Neural progenitor cell (in vitro differentiated cells): ENCODE measurements around the gene TNFSF11.

ENCODE experiments used
- EZH2 ChIP-seq: fragments of 200-600 bp; sonication (generic); IDR thresholded peaks from 2 replicates; pipeline ENCODE4 v1.6.1; 2017; ENCODE audit warnings: antibody characterized with exemption, mild to moderate bottlenecking, moderate library complexity
- EZH2phosphoT487 ChIP-seq: fragments of 200-600 bp; sonication (generic); IDR thresholded peaks from 2 replicates; pipeline ENCODE4 v1.6.1; 2017; ENCODE audit warnings: antibody characterized with exemption
- TF ChIP-seq, protein P1 (sequence below): fragments of 200-600 bp; sonication (generic); IDR thresholded peaks from 2 replicates; pipeline ENCODE4 v1.5.1; 2017; ENCODE audit warnings: antibody characterized with exemption, mild to moderate bottlenecking

DNA sequence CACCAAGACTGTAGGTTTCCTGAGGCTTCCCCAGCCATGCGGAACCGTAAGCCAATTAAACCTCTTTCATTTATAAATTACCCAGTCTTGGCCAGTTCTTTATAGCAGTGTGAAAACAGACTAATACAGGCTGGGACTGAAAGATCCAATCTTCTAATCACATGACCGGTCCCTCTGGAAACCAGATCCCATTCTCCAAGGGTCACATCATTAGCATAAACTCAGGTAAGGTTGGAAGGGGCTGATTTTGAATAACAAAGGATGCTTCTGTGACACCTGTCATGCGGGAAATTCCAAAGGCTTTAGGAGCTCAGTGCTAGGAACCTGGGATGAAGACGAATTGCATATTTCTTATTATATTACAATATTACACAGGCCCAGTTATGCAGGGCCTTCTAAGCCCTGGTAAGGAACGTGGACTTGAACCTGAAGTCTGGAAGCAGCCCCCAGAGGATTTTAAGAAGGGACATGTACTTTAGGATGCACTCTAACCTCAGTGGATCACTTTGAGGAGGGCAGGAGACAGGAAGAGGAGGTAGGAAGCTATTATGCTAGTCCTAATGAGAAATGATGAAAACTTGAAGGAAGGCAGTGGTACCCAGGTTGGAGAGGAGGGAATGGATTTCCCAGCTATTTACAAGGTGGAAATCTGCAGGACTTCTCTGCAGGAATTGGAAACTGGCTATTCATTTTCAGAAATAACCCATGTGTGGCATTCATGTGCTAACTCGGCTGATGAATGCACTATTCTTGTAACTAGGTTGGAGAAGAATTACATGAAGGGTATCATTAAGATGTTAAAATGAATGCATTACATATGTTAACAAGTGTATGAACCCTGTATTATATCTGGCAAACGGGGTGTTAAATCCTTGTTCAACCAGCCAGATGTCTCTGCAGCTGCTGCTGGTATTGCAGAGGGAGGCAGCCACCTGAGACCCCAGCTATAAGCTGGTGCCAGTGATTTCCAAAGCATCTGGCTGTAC, 19.3 kb downstream of the TNFSF11 start:
- TF ChIP-seq, protein P1, sequence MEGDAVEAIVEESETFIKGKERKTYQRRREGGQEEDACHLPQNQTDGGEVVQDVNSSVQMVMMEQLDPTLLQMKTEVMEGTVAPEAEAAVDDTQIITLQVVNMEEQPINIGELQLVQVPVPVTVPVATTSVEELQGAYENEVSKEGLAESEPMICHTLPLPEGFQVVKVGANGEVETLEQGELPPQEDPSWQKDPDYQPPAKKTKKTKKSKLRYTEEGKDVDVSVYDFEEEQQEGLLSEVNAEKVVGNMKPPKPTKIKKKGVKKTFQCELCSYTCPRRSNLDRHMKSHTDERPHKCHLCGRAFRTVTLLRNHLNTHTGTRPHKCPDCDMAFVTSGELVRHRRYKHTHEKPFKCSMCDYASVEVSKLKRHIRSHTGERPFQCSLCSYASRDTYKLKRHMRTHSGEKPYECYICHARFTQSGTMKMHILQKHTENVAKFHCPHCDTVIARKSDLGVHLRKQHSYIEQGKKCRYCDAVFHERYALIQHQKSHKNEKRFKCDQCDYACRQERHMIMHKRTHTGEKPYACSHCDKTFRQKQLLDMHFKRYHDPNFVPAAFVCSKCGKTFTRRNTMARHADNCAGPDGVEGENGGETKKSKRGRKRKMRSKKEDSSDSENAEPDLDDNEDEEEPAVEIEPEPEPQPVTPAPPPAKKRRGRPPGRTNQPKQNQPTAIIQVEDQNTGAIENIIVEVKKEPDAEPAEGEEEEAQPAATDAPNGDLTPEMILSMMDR = no peak
- TF ChIP-seq EZH2 (no peak), EZH2phosphoT487 (no peak)
